GM23248 (cell line): ENCODE measurements around the gene OR1J1. TPM values are rescaled to one million over a fixed set of nuclear protein-coding genes. Genes with fewer than 3 reads are reported as not detected.

Experiments used
- DNase-seq: peaks from one replicate; pipeline ENCODE4 v3.0.0-alpha.2; 2015
- H2AFZ ChIP-seq: fragments of 200-600 bp; sonication (generic); 2 replicates; pipeline ENCODE4 v1.6.1; 2016; ENCODE audit warnings: antibody characterized with exemption
- H3F3A ChIP-seq: fragments of 200-600 bp; sonication (generic); 2 replicates; pipeline ENCODE4 v1.6.1; 2016; ENCODE audit warnings: mild to moderate bottlenecking, antibody characterized with exemption, mixed run types; ENCODE audit not compliant: insufficient read depth
- H3K27ac ChIP-seq: fragments of 200-600 bp; sonication (generic); 2 replicates; pipeline ENCODE4 v1.5.1; 2016; ENCODE audit warnings: mild to moderate bottlenecking
- H3K27me3 ChIP-seq: fragments of 200-600 bp; sonication (generic); replicated peaks from 2 replicates; pipeline ENCODE4 v1.6.1; 2016; ENCODE audit warnings: mild to moderate bottlenecking; ENCODE audit not compliant: insufficient read depth
- H3K36me3 ChIP-seq: fragments of 200-600 bp; sonication (generic); 2 replicates; pipeline ENCODE4 v1.6.1; 2016; ENCODE audit warnings: low read depth, mild to moderate bottlenecking
- H3K4me1 ChIP-seq: fragments of 200-600 bp; sonication (generic); 2 replicates; pipeline ENCODE4 v1.6.1; 2016; ENCODE audit warnings: mild to moderate bottlenecking; ENCODE audit not compliant: insufficient read depth
- H3K4me2 ChIP-seq: fragments of 200-600 bp; sonication (generic); one replicate; pipeline ENCODE4 v1.6.1; 2016; ENCODE audit warnings: mild to moderate bottlenecking; ENCODE audit not compliant: unreplicated experiment
- H3K4me3 ChIP-seq: fragments of 200-600 bp; sonication (generic); 2 replicates; pipeline ENCODE4 v1.5.1; 2016; ENCODE audit warnings: mild to moderate bottlenecking
- H3K79me2 ChIP-seq: fragments of 200-600 bp; sonication (generic); 2 replicates; pipeline ENCODE4 v1.6.1; 2016; ENCODE audit warnings: mild to moderate bottlenecking; ENCODE audit not compliant: insufficient read depth
- H3K9ac ChIP-seq: fragments of 200-600 bp; sonication (generic); 2 replicates; pipeline ENCODE4 v1.6.1; 2016; ENCODE audit warnings: mild to moderate bottlenecking
- H3K9me2 ChIP-seq: fragments of 200-600 bp; sonication (generic); 2 replicates; pipeline ENCODE4 v1.6.1; 2016; ENCODE audit warnings: mixed run types, mild to moderate bottlenecking, moderate library complexity; ENCODE audit not compliant: insufficient read depth
- H3K9me3 ChIP-seq: fragments of 200-600 bp; sonication (generic); one replicate; pipeline ENCODE4 v1.6.1; 2017; ENCODE audit warnings: low read depth
- H4K20me1 ChIP-seq: fragments of 200-600 bp; sonication (generic); 2 replicates; pipeline ENCODE4 v1.6.0; 2016; ENCODE audit not compliant: insufficient read depth
- EZH2 ChIP-seq: fragments of 200-600 bp; sonication (generic); IDR thresholded peaks from 2 replicates; pipeline ENCODE4 v1.6.1; 2018; ENCODE audit warnings: antibody characterized with exemption, mild to moderate bottlenecking; ENCODE audit not compliant: insufficient read depth, poor library complexity, severe bottlenecking
- EZH2phosphoT487 ChIP-seq: fragments of 200-600 bp; sonication (generic); IDR thresholded peaks from 2 replicates; pipeline ENCODE4 v1.6.1; 2018; ENCODE audit warnings: antibody characterized with exemption, moderate library complexity, mild to moderate bottlenecking, low read depth; ENCODE audit not compliant: insufficient read depth
- WGBS, 2 experiments: methylation state at CpG; one replicate each; pipeline ENCODE4 v1.1.6; 2015 to 2017; ENCODE audit warnings: low lambda C conversion rate in 2 of 2, low coverage in 1 of 2; ENCODE audit errors: missing lambda C conversion rate in 2 of 2; 5-methylcytosine and 5-hydroxymethylcytosine counted together
- in situ Hi-C: fragments of 300-500 bp; cut with MboI; formaldehyde crosslinking; loops from 2 replicates; pipeline ENCODE4 v1.15.0; 2020
- polyA plus RNA-seq: library from polyadenylated mRNA; unstranded; fragments of >200 nt; fragmentation: Nextera tagmentation; extraction: Ambion mirVana; gene quantifications from 2 replicates; pipeline ENCODE4 v1.2.1, GENCODE V29; 2016
- total RNA-seq: library from RNA; depleted of rRNA; stranded (reverse); fragments of >200 nt; shearing (Covaris generic); gene quantifications from 2 replicates; pipeline ENCODE4 v1.2.3, GENCODE V29; 2014

The OR1J1 gene
- total and polyA plus RNA-seq, 2 experiments from 2014 or later = 0.19 TPM; not detected in 1

DNA sequence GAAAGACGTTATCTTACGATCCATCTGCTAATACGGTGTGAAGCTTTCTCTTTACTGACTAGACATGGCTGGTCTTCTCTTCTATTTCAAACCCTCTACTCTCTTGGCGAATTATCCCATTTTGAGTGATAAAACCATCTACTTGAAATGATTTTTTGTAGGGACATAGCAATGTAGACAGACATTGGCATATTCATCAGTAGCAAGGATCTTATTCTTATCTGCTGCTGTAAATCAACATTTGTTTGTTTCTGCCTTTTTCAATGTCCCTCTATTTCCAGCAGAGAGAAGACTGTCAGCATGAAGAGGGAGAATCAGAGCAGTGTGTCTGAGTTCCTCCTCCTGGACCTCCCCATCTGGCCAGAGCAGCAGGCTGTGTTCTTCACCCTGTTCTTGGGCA is 41.1 kb upstream of the OR1J1 start, which contains the start of gene OR1J4:
Gene OR1J4, plus strand, starts transcription at position 301 of the 400 bp plus-strand sequence. Its CDS starts 0 bp downstream, at position 301.
- Histone ChIP-seq H3K9me2 (peaks cover 7% of the 10 kb centered on the region; the same call in 1 of the 2 replicates), H3K79me2 (no peaks in the 10 kb centered on the region), H3K9me3 (no peaks in the 10 kb centered on the region), H2AFZ (no peak within 1 kb of the TSS), H3K27ac (no peak within 1 kb of the TSS), H3K4me2 (no peak within 1 kb of the TSS), H3K36me3 (peaks cover 4% of the 10 kb centered on the region; the same call in 1 of the 2 replicates), H3K4me3 (no peak within 1 kb of the TSS), H3K4me1 (no peaks in the 10 kb centered on the region; the same call in 1 of the 2 replicates), H3K27me3 (no peaks in the 10 kb centered on the region), H3F3A (no peaks in the 10 kb centered on the region), H3K9ac (no peak within 1 kb of the TSS), H4K20me1 (no peaks in the 10 kb centered on the region)
- no peak for DNase-seq
- 84% methylated on average over 4 of the region's 4 CpGs for WGBS, 2 experiments
- TF ChIP-seq EZH2phosphoT487 = no peak
- TF ChIP-seq EZH2 = no peak
- in situ Hi-C loops = no loop called here

DNA sequence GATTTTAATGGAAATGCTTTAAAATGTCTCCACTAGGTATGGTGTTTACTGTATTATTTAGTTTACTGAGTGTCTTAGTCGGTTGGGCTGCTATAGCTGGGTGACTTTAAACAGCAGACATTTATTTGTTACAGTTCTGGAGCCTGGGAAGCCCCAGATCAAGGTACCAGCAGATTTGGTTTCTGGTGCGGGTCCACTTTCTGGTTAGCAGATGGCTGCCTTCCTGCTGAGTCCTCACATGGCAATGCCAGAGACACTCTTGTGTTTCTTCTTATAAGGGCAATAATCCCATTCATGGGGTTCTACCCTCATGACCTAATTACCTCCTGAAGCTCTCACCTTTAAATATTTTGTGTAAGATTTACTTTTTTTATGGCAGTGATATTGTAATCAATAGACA is 40.5 kb upstream of the OR1J1 start:
- Histone ChIP-seq H3K36me3 (peaks cover 4% of the 10 kb centered on the region; the same call in 1 of the 2 replicates), H3K4me1 (no peaks in the 10 kb centered on the region; the same call in 1 of the 2 replicates), H3K4me3 (no peak overlapping the region), H3K9me2 (peaks cover 7% of the 10 kb centered on the region; the same call in 1 of the 2 replicates), H3F3A (no peaks in the 10 kb centered on the region), H3K27ac (no peak overlapping the region), H3K27me3 (no peaks in the 10 kb centered on the region), H2AFZ (no peak overlapping the region), H3K9me3 (no peaks in the 10 kb centered on the region), H3K79me2 (no peaks in the 10 kb centered on the region), H3K9ac (no peak overlapping the region), H3K4me2 (no peak overlapping the region), H4K20me1 (no peaks in the 10 kb centered on the region)
- DNase-seq = no peak
- no peak for TF ChIP-seq EZH2
- TF ChIP-seq EZH2phosphoT487 = no peak
- in situ Hi-C loops = no loop called here
- WGBS, 2 experiments = 33% methylated on average over 2 of the region's 2 CpGs

DNA sequence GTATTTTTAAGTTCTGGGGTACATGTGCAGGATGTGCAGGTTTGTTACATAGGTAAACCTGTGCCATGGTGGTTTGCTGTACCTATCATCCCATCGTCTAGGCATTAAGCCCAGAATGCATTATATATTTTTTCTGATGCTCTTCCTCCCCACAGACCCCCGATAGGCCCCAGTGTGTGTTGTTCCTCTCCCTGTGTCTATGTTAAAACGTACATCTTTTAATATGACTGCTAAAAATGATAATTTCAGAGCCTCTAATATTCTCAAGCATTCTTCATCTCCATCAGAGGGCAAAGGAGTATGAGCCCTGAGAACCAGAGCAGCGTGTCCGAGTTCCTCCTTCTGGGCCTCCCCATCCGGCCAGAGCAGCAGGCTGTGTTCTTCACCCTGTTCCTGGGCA is 32.8 kb upstream of the OR1J1 start, which contains the start of gene OR1J2:
Gene OR1J2, plus strand, starts transcription at position 301 of the 400 bp plus-strand sequence. Its CDS starts 0 bp downstream, at position 301.
- in situ Hi-C loops = no loop called here
- Histone ChIP-seq H3K9me2 (peaks cover 3% of the 10 kb centered on the region; the same call in 1 of the 2 replicates), H3K79me2 (no peaks in the 10 kb centered on the region), H3F3A (no peaks in the 10 kb centered on the region), H3K27ac (no peak within 1 kb of the TSS), H3K9ac (no peak within 1 kb of the TSS), H3K9me3 (no peaks in the 10 kb centered on the region), H3K4me1 (no peaks in the 10 kb centered on the region; the same call in 1 of the 2 replicates), H3K27me3 (no peaks in the 10 kb centered on the region), H3K4me3 (no peak within 1 kb of the TSS), H3K36me3 (no peaks in the 10 kb centered on the region), H3K4me2 (no peak within 1 kb of the TSS), H4K20me1 (no peaks in the 10 kb centered on the region), H2AFZ (no peak within 1 kb of the TSS)
- TF ChIP-seq EZH2phosphoT487 (no peak), EZH2 (no peak)
- no peak for DNase-seq
- 57 to 60% methylated on average over 6 of the region's 6 CpGs for WGBS, 2 experiments

- no peak overlapping the region for H3K27ac ChIP-seq
- H3K9me2 ChIP-seq = no peaks in the 10 kb centered on the region
- H3K9me3 ChIP-seq = no peaks in the 10 kb centered on the region
- 54 to 57% methylated on average over 2 of the region's 2 CpGs for WGBS, 2 experiments
- no peaks in the 10 kb centered on the region for H4K20me1 ChIP-seq
- no peak overlapping the region for H3K9ac ChIP-seq
- H3K4me2 ChIP-seq = no peak overlapping the region
- H3K36me3 ChIP-seq = no peaks in the 10 kb centered on the region
- no peak overlapping the region for H3K4me3 ChIP-seq
- H3K79me2 ChIP-seq = no peaks in the 10 kb centered on the region
- no peaks in the 10 kb centered on the region for H3F3A ChIP-seq
- no peak for DNase-seq
- no peak overlapping the region for H2AFZ ChIP-seq
- in situ Hi-C loops = no loop called here
- TF ChIP-seq EZH2phosphoT487 = no peak
- TF ChIP-seq EZH2 = no peak
- H3K27me3 ChIP-seq = no peaks in the 10 kb centered on the region
- H3K4me1 ChIP-seq = no peaks in the 10 kb centered on the region
Observed at GRCh38 chr9:122506964-122507363, 29.2 kb upstream of the OR1J1 start.
